Epithelial cell of esophagus (primary cell): ENCODE data around the gene RSF1.

Experiments used
- DNase-seq: peaks from one replicate; pipeline ENCODE4 v3.0.0; 2010; ENCODE audit warnings: low read depth
- H3K4me3 ChIP-seq: 2 replicates; pipeline ENCODE4 v1.5.1; 2011; ENCODE audit warnings: mild to moderate bottlenecking, low read length, control low read depth
- TF ChIP-seq, protein P1 (sequence below): IDR thresholded peaks from 2 replicates; pipeline ENCODE4 v1.5.1; 2011; ENCODE audit warnings: low read depth, mild to moderate bottlenecking, low read length, control low read depth, inconsistent platforms; ENCODE audit not compliant: insufficient read depth; ENCODE audit errors: missing control alignments

Gene RSF1

GRCh38 chr11:77752516-77752915 lies 68.0 kb downstream of the RSF1 start:
- TF ChIP-seq, protein P1, sequence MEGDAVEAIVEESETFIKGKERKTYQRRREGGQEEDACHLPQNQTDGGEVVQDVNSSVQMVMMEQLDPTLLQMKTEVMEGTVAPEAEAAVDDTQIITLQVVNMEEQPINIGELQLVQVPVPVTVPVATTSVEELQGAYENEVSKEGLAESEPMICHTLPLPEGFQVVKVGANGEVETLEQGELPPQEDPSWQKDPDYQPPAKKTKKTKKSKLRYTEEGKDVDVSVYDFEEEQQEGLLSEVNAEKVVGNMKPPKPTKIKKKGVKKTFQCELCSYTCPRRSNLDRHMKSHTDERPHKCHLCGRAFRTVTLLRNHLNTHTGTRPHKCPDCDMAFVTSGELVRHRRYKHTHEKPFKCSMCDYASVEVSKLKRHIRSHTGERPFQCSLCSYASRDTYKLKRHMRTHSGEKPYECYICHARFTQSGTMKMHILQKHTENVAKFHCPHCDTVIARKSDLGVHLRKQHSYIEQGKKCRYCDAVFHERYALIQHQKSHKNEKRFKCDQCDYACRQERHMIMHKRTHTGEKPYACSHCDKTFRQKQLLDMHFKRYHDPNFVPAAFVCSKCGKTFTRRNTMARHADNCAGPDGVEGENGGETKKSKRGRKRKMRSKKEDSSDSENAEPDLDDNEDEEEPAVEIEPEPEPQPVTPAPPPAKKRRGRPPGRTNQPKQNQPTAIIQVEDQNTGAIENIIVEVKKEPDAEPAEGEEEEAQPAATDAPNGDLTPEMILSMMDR: no peak
- DNase-seq: peak; percentile 4
- H3K4me3 ChIP-seq: no peak overlapping the region

DNA sequence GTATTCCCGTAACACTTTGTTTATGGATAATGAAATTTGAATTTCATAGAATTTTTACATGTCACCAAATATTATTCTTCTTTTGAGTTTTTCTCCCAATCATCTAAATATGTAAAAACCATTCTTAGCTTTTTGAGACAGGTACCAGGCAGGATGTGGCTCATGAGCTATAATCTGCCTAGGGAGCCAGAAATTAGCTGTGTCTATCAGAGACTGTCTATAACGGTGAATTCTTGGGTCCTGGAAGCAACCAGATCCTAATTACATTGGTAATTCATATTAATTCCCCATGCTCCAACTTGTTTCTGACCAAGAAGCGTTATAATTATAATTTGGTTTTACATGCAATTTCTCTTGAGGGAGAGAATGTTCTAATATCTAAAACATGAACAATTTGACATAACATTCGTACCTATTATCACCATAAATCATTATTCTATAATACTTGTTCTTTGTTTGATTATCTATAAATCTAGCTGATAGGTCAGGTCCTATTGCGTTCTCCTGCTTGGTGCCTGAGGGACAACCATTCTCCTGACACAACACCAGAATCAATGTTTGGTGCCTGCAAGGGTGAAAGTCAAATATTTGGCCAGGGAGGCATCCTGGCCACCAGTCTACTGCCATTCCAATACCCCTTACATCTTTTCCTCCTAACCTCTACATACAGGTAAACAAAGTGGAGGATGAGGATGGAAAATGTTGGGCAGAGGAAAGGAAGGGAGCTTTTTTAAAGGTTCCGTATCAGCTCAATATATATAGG lies 69.9 kb downstream of the RSF1 start:
- DNase-seq: no peak
- TF ChIP-seq, protein P1: no peak

DNA sequence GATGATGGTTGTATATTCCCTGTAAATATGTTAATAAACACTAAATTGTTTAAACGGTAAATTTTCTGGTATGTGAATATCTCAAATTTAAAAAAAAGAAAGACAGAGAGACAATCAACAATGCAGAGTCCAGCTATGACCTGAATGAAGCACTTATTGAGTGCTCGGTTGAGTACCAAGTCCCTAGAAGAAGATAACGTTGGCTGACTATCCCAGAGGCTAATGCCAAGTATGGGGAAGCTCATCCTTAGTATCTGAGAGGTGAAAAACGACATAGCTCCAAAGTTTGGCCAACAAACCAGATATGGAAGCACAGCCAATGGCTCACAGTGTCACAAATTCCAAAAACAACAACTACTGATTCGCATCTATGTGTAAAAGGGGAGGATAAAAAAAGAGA lies 71.3 kb downstream of the RSF1 start:
- H3K4me3 ChIP-seq: no peak overlapping the region
- no peak for DNase-seq
- TF ChIP-seq, protein P1: no peak

More for the DNA sequence above, 69.9 kb downstream of the RSF1 start:
- H3K4me3 ChIP-seq: no peak overlapping the region

GRCh38 chr11:77748266-77748665 lies 72.3 kb downstream of the RSF1 start:
- no peak overlapping the region for H3K4me3 ChIP-seq
- no peak for DNase-seq
- TF ChIP-seq, protein P1: no peak

DNA sequence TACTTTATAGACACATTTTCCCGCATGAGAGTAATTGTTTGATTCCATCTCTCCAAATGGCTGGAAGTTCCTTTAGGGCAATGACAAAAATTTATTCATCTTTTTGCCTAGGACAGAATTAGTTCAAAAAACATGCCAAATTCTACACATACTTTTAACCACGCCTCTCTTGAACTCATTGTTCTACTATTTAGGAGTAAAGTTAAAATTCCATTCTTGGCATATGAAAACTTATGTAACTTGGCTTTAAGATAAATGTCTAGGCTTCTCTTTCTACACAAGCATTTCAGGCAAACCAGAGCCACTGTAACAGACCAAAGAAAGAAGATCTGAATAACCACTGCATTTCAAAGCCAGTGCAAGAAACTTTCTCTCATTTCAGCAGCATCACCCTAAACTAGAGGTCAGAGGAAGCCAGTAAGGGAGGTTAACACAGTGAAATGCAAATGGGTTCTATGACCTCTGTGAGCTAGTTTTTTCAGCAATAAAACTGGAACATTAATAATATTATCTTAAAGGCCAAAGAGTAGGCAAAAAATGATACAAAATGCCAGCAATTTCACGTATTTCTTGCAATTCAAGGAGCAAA lies 73.0 kb downstream of the RSF1 start:
- H3K4me3 ChIP-seq: no peak overlapping the region
- TF ChIP-seq, protein P1: no peak
- DNase-seq: no peak

DNA sequence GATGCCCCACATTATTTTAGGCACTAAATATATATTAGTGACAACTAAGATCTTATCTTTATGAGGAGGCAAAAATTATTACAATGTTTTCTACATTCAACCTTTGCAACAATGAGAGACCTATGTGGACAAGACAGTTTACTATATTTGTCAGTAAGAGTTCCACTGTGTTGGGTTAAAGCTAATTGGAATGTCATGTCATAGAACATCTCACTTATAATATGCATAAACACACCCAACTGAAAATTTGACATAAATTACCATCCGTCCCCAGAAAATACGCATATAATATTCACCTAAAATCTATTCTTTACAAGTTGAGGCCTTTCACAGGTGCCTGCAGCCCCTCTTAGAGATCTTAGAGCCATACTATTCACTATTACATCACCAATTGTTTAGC lies 84.0 kb downstream of the RSF1 start:
- DNase-seq: no peak
- H3K4me3 ChIP-seq: no peak overlapping the region
- TF ChIP-seq, protein P1: no peak
